Spleen (tissue), 7 donors: ENCODE data around the gene CCR1.

ENCODE experiments used
- CTCF ChIP-seq, 11 experiments: fragments of 200-600 bp in 7 of 11; fragments of 450-650 bp in 4 of 11; sonication (generic) in 4 of 11; IDR thresholded peaks in 8 of 11; conservative IDR thresholded peaks in 3 of 11; 1 replicate in 7 of 11; 2 replicates in 4 of 11; pipeline versions ENCODE4 v1.4.0 to v1.8.0; 2016 to 2021; ENCODE audit warnings: antibody characterized with exemption in 11 of 11, inconsistent platforms in 4 of 11, mild to moderate bottlenecking in 1 of 11
- POLR2A ChIP-seq, 3 donors: fragments of 450-650 bp; IDR thresholded peaks; one replicate each; pipeline ENCODE4 v1.5.1; 2017; ENCODE audit warnings: antibody characterized with exemption in 3 of 3, mild to moderate bottlenecking in 1 of 3
- POLR2AphosphoS5 ChIP-seq, 3 donors: sonication (generic); formaldehyde crosslinking; IDR thresholded peaks; one replicate each; pipeline ENCODE4 v1.5.1; 2017; ENCODE audit warnings: antibody characterized with exemption in 3 of 3
- donor health status: DM: no; HTN: no; CAD: no; lungs with moderate emphysema.
- donor health status: DM: no; HTN: no; CAD: no.
- donor health status: DM: no; HTN: no; CAD: no.

- TF ChIP-seq CTCF (IDR thresholded peaks at IDR 0.05 in 8 of 11, conservative IDR thresholded peaks at IDR 0.05 in 3 of 11) = no peak
- no peak for TF ChIP-seq POLR2A (IDR thresholded peaks at IDR 0.05)
- TF ChIP-seq POLR2AphosphoS5 (IDR thresholded peaks at IDR 0.05) = no peak
Observed at GRCh38 chr3:46200211-46200610, 7.9 kb downstream of the CCR1 start.
